DND-41 (cell line): ENCODE results near the gene SRSF5.

Source experiments
- ATAC-seq: fragments of 200-7000 bp; cut with Tn5 transposase; 3 replicates; pipeline ENCODE4 v1.9.1; 2021; ENCODE audit warnings: low read depth; ENCODE audit not compliant: insufficient read depth
- DNase-seq: peaks from one replicate; pipeline ENCODE4 v3.0.0-alpha.2; 2020
- H2AFZ ChIP-seq: 2 replicates; pipeline ENCODE4 v1.6.0; 2012; ENCODE audit warnings: low read depth, low read length
- H3K27ac ChIP-seq: 2 replicates; pipeline ENCODE4 v1.5.1; 2012; ENCODE audit warnings: low read length, inconsistent platforms
- H3K27me3 ChIP-seq: fragments of 200-600 bp; sonication (generic); 2 replicates; pipeline ENCODE4 v1.6.0; 2012; ENCODE audit warnings: low read length, mild to moderate bottlenecking, inconsistent platforms; ENCODE audit not compliant: insufficient read depth, poor library complexity
- H3K36me3 ChIP-seq: 2 replicates; pipeline ENCODE4 v1.5.1; 2012; ENCODE audit warnings: low read length, inconsistent platforms; ENCODE audit not compliant: insufficient read depth
- H3K4me1 ChIP-seq: 2 replicates; pipeline ENCODE4 v1.5.1; 2012; ENCODE audit warnings: mild to moderate bottlenecking, low read length; ENCODE audit not compliant: insufficient read depth
- H3K4me2 ChIP-seq: 2 replicates; pipeline ENCODE4 v1.6.0; 2012; ENCODE audit warnings: mild to moderate bottlenecking, moderate library complexity, low read length, inconsistent platforms; ENCODE audit not compliant: insufficient read depth
- H3K4me3 ChIP-seq, 2 experiments: fragments of 200-600 bp in 1 of 2; shearing (Covaris generic) in 1 of 2; 2 replicates each; pipeline ENCODE4 v1.5.1; 2012 to 2016; ENCODE audit warnings: inconsistent platforms in 2 of 2, low read length in 2 of 2, mild to moderate bottlenecking in 2 of 2, low read depth in 1 of 2, moderate library complexity in 1 of 2
- H3K79me2 ChIP-seq: 2 replicates; pipeline ENCODE4 v1.6.0; 2012; ENCODE audit warnings: low read length, inconsistent platforms; ENCODE audit not compliant: insufficient read depth
- H3K9ac ChIP-seq: 2 replicates; pipeline ENCODE4 v1.6.0; 2012; ENCODE audit warnings: low read depth, mild to moderate bottlenecking, inconsistent platforms, low read length, moderate library complexity
- H3K9me3 ChIP-seq: 2 replicates; pipeline ENCODE4 v1.5.1; 2012; ENCODE audit warnings: low read length, moderate library complexity, mild to moderate bottlenecking, inconsistent platforms; ENCODE audit not compliant: insufficient read depth, severe bottlenecking
- H4K20me1 ChIP-seq: 2 replicates; pipeline ENCODE4 v1.6.0; 2012; ENCODE audit warnings: low read length; ENCODE audit not compliant: insufficient read depth
- CTCF ChIP-seq: IDR thresholded peaks from 2 replicates; pipeline ENCODE4 v1.5.1; 2012; ENCODE audit warnings: borderline replicate concordance, low read length, moderate library complexity, mild to moderate bottlenecking; ENCODE audit not compliant: poor library complexity, severe bottlenecking; ENCODE audit errors: extremely low read depth
- EZH2 ChIP-seq: IDR thresholded peaks from 3 replicates; pipeline ENCODE4 v1.6.1; 2012; ENCODE audit warnings: borderline replicate concordance, low read depth, mild to moderate bottlenecking, moderate library complexity, low read length, inconsistent platforms; ENCODE audit not compliant: severe bottlenecking

The SRSF5 gene

GRCh38 chr14:69780952-69781351, 14.0 kb downstream of the SRSF5 start:
- no peaks in the 10 kb centered on the region for H3K79me2 ChIP-seq
- peaks cover 27% of the 10 kb centered on the region for H3K36me3 ChIP-seq
- H3K27ac ChIP-seq, result no peak overlapping the region
- H3K4me3 ChIP-seq, result no peak overlapping the region
- TF ChIP-seq EZH2 (no peak), CTCF (no peak)
- no peaks in the 10 kb centered on the region for H3K27me3 ChIP-seq
- H3K9ac ChIP-seq, result no peak overlapping the region
- DNase-seq, result no peak
- ATAC-seq, result no peak
- no peaks in the 10 kb centered on the region for H3K4me1 ChIP-seq
- no peak overlapping the region for H2AFZ ChIP-seq
- no peaks in the 10 kb centered on the region for H3K9me3 ChIP-seq
- H3K4me2 ChIP-seq, result no peak overlapping the region
- peaks cover 11% of the 10 kb centered on the region for H4K20me1 ChIP-seq

GRCh38 chr14:69784942-69785341, 18.0 kb downstream of the SRSF5 start:
- H3K27me3 ChIP-seq, result no peaks in the 10 kb centered on the region
- H2AFZ ChIP-seq, result no peak overlapping the region
- H3K9ac ChIP-seq, result no peak overlapping the region
- no peak overlapping the region for H3K27ac ChIP-seq
- H4K20me1 ChIP-seq, result no peaks in the 10 kb centered on the region
- H3K4me3 ChIP-seq, result no peak overlapping the region
- DNase-seq, result no peak
- H3K4me2 ChIP-seq, result no peak overlapping the region
- H3K36me3 ChIP-seq, result no peaks in the 10 kb centered on the region
- H3K9me3 ChIP-seq, result no peaks in the 10 kb centered on the region
- ATAC-seq, result no peak
- no peaks in the 10 kb centered on the region for H3K4me1 ChIP-seq
- TF ChIP-seq CTCF (no peak), EZH2 (no peak)
- H3K79me2 ChIP-seq, result no peaks in the 10 kb centered on the region

GRCh38 chr14:69786603-69787002, 19.7 kb downstream of the SRSF5 start:
- H3K79me2 ChIP-seq, result no peaks in the 10 kb centered on the region
- no peaks in the 10 kb centered on the region for H3K4me1 ChIP-seq
- no peaks in the 10 kb centered on the region for H3K36me3 ChIP-seq
- H3K27ac ChIP-seq, result no peak overlapping the region
- no peak for TF ChIP-seq CTCF
- TF ChIP-seq EZH2, result no peak
- ATAC-seq, result no peak
- no peaks in the 10 kb centered on the region for H3K27me3 ChIP-seq
- H3K9me3 ChIP-seq, result no peaks in the 10 kb centered on the region
- H3K9ac ChIP-seq, result no peak overlapping the region
- no peaks in the 10 kb centered on the region for H4K20me1 ChIP-seq
- no peak overlapping the region for H3K4me2 ChIP-seq
- no peak for DNase-seq
- H3K4me3 ChIP-seq, result no peak overlapping the region
- H2AFZ ChIP-seq, result no peak overlapping the region

- ATAC-seq (no peak), DNase-seq (no peak)
- no peak overlapping the region for H3K27ac ChIP-seq
- H4K20me1 ChIP-seq, result no peaks in the 10 kb centered on the region
- H3K4me1 ChIP-seq, result no peaks in the 10 kb centered on the region
- H3K27me3 ChIP-seq, result no peaks in the 10 kb centered on the region
- no peak overlapping the region for H3K9ac ChIP-seq
- H3K4me2 ChIP-seq, result no peak overlapping the region
- H3K36me3 ChIP-seq, result no peaks in the 10 kb centered on the region
- H3K9me3 ChIP-seq, result no peaks in the 10 kb centered on the region
- H3K4me3 ChIP-seq, result no peak overlapping the region
- TF ChIP-seq CTCF, result no peak
- no peak for TF ChIP-seq EZH2
- no peak overlapping the region for H2AFZ ChIP-seq
- H3K79me2 ChIP-seq, result no peaks in the 10 kb centered on the region
These were observed 22.2 kb downstream of the SRSF5 start for GRCh38 chr14:69789118-69789640.
